SU-DHL-6 (cell line): ENCODE data around the gene LTBP2.

ENCODE experiments used
- CTCF ChIP-seq: fragments of 200-600 bp; sonication (generic); IDR thresholded peaks from one replicate; pipeline ENCODE4 v1.5.1; 2017; ENCODE audit warnings: antibody characterized with exemption, mild to moderate bottlenecking, low read length, moderate library complexity; ENCODE audit not compliant: insufficient read depth, poor library complexity, severe bottlenecking
- EZH2phosphoT487 ChIP-seq: fragments of 200-600 bp; sonication (generic), shearing (Covaris generic); conservative IDR thresholded peaks from 2 replicates; pipeline ENCODE4 v1.6.1; 2018; ENCODE audit warnings: mild to moderate bottlenecking, antibody characterized with exemption, low read length, moderate library complexity, mixed read lengths

- TF ChIP-seq CTCF (no peak), EZH2phosphoT487 (no peak)
These were observed 60.3 kb downstream of the LTBP2 start for GRCh38 chr14:74551431-74552371.
